HG02870 (cell line): Measurements from ENCODE around the gene DOCK4.

ENCODE experiments used
- ATAC-seq: cut with Tn5 transposase; IDR thresholded peaks from one replicate; pipeline ENCODE4 v1.9.1; 2021; ENCODE audit warnings: mild to moderate bottlenecking, moderate library complexity; ENCODE audit not compliant: unreplicated experiment

The DOCK4 gene

GRCh38 chr7:111871283-111871682 lies 334.9 kb downstream of the DOCK4 start:
- no peak for ATAC-seq

DNA sequence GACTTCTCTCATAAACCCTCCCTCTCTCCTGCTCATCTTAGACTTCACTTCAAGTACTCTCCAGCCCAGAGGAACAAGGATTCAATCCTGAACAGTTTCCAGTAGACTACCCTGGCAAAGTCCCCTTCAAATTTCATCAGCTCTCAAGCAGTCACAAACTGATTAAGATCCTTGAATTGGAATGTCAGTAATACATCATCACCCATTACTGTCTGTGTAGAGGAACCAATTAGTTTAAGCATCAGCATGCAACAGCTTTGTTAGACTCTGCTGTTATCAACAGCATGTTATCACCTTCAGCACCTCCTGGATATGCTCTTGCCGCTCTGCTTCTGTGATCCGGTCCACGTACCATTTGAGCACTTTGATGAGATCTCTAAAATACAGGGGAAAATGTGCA lies 336.9 kb downstream of the DOCK4 start:
- ATAC-seq, result no peak

DNA sequence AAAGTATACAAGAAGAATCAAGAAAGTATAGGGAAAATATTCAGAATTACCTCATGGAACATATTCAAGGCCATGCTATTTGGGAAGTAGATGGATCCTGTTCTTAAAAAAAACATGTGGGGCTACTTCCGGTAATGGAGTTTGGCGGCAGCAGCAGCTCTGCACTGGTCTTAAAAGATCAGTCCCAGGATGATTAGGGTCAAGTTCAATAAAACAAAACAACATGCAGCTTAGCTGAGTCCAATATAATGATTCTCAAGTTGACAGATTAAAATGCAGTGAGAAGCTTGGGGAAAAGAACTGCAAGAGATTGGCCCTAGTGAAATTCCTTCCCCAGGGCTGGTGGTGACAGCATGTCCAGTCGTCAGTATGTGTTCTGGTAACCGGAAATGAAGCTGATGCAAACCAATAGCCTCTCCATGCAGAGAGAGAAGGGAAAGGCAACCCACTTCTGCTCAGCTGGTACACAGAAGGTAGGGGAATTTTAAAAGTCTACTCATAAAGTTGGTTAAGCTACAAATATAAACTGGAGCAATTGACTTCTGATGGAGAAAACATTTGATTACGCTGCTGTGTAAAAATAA lies 338.8 kb downstream of the DOCK4 start:
- ATAC-seq, result no peak

DNA sequence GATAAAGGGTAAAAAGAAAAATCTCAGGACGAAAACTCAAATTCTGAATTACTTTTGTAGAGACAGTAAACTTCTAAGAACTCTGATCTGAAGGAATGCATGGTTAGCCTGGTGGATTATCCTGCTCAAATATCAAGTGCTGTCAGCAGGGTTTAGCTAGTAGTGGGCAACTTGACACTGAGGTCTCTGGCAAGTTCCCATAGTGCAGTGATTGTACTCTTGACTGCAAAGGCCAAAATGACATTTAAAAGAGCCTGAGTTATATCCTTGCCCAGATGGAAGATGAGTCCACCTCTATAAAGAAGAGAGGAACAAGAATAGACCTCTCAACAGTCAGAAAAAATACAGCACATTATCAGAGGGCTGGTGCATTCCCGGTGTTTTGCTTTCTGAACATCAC lies 339.4 kb downstream of the DOCK4 start:
- no peak for ATAC-seq

GRCh38 chr7:111865430-111865829 lies 340.8 kb downstream of the DOCK4 start:
- no peak for ATAC-seq

DNA sequence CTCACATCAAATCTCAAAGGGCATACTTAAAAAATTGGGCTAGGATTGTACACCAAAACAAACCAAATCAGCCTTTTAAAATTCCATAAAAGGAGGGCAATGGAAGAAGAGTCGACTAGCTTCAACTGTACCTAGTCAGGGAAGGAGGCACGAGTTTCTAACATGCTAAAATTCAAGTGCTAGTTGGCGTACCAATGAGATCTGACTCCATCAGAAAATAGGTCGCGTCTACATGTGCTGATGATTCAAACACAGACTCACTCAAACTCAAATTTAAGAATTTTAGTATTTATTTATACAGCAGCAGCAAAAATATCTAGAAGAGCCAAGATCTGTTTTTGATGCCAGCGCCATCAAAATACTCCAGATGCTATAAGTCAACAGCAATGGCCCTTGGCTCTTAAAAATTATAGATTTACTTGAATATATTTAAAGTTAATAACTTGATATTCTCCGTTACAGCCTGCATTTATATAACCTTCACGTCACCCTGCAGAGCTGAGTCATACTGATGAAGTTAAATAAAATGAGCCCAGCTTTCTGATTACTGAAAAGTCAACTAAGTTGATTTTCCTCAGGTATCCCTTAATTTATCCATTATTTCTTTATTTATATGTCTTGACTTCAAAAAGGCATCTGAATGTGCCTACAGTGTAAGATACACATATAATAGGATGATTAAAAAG lies 341.8 kb downstream of the DOCK4 start:
- no peak for ATAC-seq

GRCh38 chr7:111863269-111863668 lies 342.9 kb downstream of the DOCK4 start:
- no peak for ATAC-seq

DNA sequence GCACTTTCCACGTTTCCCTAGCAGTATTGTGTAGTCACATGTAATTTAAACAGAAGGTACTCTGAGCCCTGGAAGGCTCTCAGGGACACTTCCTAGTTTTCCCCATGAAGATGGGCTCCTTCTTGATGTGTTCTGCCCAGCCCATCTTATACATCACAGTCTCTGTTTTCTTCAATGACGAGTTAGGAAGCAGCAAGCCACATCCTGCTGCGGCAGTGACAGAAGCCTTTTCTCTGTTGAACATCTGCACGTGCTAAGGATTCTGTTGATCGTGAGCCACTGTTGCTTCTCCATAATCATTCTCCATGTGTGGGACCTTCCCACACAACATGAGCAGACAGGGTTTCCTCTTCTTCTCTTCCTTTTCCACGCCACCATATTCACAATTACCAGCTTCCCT lies 346.0 kb downstream of the DOCK4 start:
- ATAC-seq, result no peak

DNA sequence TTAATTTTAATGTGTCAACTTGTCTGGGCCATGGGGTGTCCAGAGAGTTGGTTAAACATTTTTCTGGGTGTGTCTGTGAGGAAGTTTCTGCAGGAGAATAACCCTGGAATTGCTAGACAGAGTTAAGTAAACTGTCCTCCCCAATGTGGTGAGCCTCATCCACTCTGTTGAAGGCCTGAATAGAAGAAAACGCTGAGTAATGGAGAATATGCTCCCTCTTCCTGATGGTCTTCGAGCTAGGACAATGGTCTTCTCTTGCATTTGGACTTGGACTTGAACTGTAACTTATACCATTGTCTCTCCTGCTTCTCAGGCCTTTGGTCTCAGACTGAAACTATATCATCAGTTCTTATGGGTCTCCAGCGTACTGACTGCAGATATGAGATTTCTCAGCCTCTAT lies 347.9 kb downstream of the DOCK4 start:
- ATAC-seq, result no peak

DNA sequence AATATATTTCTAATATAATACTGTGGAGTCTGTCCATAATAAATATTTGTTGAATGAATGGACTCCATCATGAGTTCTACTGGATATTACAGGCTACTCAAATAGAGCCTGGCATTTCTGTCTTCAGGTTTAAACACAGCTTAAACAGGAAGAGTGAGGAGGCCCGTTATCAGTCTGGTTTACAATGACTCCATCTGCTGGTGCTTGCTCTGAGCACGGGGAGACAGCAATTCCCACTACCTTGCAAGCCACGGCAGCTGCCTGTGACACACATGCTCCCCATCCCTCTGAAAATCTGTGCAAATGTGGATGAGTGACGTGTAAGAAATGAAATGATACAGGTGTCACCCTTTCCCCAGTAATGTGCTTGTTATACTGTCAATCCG lies 350.4 kb downstream of the DOCK4 start:
- no peak for ATAC-seq

DNA sequence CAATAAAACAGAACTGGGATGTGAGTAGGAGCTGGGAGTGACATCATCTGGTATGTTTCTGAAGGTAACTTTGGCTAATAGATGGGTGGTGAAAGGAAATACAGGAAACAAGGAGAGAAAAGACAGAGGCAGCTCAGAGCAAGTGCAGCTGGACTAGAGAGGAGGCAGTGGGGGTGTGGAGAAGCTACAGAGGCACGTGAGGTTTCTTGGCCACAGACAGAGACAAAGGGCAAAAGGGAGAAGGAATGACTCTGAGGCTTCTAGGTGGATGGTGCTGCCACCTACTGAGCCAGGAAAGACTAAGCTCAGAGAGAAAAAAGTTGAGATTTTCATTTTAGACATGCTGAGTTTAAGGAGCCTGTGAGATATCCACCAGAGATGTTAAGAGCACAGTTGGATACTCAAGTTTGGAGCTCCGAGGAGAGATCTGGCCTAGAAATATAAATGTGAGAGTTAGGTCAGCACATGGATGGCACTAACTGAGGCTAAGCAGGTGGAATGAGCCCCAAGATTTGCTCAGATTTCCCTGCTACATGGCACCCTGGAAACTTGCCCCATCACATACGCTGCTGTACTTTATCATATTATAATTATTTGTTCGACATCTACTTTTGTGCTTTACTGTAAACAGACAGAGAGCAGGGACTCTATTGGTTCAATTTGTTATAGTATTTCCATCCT lies 350.9 kb downstream of the DOCK4 start:
- ATAC-seq, result peak; percentile 84

- ATAC-seq, result no peak
These were observed 352.8 kb downstream of the DOCK4 start for GRCh38 chr7:111853201-111853990.

DNA sequence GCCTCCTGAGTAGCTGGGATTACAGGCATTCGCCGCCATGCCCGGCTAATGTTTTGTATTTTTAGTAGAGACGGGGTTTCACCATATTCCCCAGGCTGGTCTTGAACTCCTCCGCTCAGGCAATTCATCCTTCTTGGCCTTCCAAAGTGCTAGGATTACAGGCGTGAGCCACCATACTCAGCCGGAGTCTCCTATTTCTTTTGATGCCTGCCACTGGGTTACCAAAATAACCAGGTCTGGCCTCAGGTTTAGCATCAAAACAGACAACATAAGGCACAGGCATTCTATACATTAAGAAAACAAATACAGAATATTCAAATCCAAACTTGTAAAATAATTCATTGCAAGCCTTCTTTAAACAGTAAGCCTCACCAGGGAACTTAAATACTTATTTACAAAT lies 354.1 kb downstream of the DOCK4 start:
- ATAC-seq, result no peak

- ATAC-seq, result no peak
These were observed 359.3 kb downstream of the DOCK4 start for GRCh38 chr7:111846898-111847297.

- no peak for ATAC-seq
These were observed 360.3 kb downstream of the DOCK4 start for GRCh38 chr7:111845853-111846252.

- no peak for ATAC-seq
These were observed 361.1 kb downstream of the DOCK4 start for GRCh38 chr7:111844904-111845671.

- ATAC-seq, result no peak
These were observed 363.7 kb downstream of the DOCK4 start for GRCh38 chr7:111842491-111842890.

DNA sequence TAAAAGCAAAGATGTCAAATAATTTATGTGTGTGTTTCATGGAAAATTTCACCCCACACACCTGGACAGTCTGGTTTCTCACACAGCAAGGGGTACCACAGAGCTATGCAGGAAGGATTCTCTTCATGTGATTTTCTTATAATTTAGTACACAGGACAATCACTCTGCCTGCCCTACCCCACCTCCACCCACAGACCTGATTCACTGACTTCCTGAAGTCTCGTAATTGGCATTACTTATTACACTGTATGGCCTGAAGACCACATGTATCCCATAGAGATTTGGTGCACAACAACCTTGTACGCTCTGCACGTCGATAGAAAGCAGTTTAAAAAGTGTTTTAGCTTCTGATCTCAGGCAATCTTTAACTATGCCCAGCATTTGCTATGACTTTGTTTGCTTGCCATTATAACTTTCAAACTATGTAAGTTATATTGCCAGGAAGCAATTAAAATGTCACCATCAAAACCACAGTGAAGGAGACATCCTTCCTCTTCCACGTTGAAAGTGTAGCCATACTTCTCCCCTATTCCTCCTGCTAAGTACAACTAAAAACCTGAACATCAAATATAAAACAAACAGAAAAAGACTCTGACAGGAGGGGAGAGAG lies 364.5 kb downstream of the DOCK4 start:
- ATAC-seq, result no peak

DNA sequence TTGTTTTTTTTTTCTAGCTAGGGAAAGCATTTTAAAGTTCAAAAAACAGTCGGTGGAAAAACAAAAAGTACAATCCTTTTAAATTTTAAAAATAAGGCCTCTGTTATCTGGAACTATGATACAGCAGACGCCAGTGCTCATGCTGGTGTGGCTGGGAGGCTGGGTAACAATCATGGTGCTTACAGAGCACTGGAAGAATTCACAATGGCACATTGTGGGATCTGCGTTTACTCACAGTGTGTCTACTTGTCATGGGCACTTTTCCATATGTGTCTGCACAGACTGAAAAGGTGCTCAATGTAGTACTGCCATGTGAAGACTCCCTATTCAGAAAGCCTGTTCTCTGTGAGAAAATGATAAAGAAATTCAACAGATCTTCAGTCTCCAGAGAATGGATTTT lies 365.7 kb downstream of the DOCK4 start:
- no peak for ATAC-seq

DNA sequence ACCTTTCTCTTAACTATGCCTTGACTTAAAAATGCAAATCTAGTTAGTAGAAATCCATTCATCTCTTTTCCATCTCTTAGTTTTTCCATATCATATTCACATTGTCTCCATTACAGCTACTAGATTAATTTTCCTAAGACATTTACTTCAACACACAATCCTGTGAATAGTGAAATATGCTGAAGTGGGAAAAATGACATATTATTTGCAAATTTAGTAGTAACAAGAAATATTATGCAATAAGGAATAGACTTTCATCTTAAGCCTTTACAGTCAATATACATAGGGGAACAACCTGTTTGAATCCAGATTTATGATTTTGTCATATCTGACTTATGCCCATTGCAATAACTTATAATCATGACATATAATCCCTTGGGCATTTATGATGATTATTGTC lies 366.9 kb downstream of the DOCK4 start:
- ATAC-seq, result no peak
